DMS53 treated with DMSO at 0.1 percent for 48 hours (cell line): Measurements from ENCODE around the gene UGT1A3.
A peak's percentile ranks its signal among the peaks of the same experiment; 100 is the strongest.
"Not testable (repeated sequence)": the region's sequence is repeated elsewhere in the genome, so short reads cannot be mapped to it uniquely, and the experiment has no call there.

ENCODE experiments used
- DNase-seq: peaks from one replicate; lab custom pipeline; 2025; ENCODE audit not compliant: unreplicated experiment; lab: John Stamatoyannopoulos, UW

The UGT1A3 gene

DNA sequence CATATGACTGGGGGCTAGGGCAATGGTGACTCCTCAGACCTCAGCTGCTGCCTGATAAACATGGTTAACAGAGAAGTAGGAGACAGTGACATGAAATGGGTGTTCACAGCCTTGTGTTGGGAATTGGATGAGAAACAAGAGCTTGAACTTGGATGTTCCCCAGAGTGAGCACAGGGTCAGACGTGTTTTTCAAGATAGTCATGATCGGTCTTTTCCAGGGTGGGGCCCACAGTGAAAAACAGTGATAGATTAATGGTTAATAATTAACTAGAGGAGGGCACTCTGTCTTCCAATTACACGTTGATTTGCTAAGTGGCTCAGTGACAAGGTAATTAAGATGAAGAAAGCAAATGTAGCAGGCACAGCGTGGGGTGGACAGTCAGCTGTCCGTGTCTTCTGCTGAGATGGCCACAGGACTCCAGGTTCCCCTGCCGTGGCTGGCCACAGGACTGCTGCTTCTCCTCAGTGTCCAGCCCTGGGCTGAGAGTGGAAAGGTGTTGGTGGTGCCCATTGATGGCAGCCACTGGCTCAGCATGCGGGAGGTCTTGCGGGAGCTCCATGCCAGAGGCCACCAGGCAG is at the start of gene UGT1A3:
Gene UGT1A3, plus strand, starts transcription at position 320 of the 579 bp plus-strand sequence. Its CDS starts 85 bp downstream, at position 405.
- DNase-seq, result no peak

DNA sequence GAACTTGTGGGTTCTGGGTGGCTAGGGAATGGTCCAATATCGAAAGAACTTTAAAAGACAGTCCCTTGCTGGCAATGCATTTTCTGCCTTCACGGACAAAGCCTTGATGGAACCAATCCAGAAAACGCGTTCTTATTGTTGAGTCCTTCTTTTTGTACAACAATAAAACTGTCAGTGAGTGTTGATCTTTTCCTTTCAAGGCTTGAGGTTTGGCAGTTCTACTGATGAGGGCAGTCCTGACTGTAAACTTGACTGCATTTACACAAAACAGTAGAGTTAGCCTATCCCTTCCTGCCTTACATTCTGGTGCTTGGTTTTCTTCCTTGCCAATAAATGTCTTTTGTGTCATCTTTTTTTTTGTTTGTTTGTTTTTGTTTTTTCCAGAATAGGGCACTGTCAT is 49.6 kb upstream of the UGT1A3 start:
- no peak for DNase-seq

DNA sequence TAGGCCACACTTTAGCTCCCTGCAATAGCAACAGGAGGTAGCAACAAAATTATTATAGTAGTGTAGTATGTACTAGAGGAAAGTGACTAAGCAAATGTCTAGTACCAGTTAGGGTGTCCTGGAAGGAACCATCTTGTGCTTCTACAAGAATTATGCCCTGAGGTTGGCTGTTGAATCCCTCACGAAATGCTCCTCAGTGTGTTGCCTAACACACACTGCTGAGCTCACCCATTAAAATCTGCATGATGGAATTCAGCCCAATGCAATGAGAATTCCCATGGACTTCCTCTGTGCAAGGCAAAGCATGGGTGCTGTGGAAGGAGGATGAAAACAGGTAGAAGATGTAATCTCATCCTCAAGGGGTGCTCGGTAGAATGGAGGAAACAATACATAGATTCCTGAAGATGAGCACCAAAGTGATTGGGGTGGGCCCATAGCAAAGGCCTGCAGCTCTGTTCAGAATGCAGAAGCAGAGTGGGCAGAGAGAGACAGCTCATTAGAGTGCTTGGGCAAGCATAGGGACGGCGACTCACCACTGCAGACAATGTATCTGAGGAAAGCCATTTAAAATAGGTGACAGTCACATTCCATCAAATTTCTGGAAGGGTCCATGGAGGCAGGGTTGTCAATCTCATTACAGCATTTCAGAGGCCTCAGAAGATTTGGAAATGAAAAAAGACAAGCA is 48.3 kb upstream of the UGT1A3 start:
- no peak for DNase-seq

DNA sequence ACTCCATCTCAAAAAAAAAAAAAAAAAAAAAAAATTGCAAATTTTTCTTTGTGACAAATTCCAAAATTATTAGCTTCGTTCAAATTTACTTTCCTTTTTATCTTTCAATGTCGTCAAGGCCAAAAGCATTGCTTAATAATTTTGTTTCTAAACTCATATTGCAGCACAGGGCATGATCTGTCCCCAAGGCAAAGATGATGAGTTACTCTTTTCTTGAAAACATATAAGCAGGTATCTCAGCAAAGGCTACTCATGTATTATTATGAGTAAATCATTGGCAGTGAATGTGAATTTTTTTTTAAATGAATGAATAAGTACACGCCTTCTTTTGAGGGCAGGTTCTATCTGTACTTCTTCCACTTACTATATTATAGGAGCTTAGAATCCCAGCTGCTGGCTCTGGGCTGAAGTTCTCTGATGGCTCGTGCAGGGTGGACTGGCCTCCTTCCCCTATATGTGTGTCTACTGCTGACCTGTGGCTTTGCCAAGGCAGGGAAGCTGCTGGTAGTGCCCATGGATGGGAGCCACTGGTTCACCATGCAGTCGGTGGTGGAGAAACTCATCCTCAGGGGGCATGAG is 47.2 kb upstream of the UGT1A3 start, which contains the start of gene UGT1A7:
Gene UGT1A7, plus strand, starts transcription at position 381 of the 579 bp plus-strand sequence. Its CDS starts 37 bp downstream, at position 418.
- no peak for DNase-seq

DNA sequence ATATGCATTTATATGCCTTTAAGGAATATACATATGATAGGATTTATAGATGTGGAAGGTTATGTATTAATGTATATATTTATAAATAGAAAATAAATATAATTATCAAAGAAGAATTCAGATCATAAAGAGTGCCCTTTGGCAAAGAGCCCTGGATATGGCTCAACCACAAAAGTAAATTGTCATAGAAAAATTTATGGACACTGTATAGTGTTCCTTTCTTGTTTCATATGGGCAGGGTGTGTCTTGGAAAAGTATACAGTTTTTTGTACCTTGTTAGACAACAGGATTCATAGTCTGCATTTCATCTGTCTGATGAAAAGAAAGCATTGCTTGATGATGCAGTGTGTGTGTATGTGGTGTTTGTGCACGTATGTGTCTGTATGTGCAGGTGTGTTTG is 44.2 kb upstream of the UGT1A3 start:
- no peak for DNase-seq

DNA sequence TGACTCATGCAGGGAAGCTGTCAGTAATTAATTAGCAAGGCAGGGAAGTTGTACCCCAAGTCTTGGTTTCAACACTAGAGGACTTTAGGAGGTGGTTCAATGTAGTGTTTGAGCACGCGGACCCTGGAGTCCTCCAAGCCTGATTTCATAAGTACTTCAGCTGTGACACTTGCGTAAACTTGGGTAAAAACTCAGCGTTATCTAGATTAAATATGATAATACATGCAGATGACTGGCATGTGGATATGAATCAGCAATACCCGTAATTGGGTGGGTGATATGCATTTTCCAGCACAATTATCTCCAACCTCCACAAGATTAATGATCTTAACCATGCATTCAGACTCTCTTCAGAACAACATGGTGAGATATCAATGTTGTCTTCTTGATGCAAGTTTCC is 41.9 kb upstream of the UGT1A3 start:
- DNase-seq, result no peak

DNA sequence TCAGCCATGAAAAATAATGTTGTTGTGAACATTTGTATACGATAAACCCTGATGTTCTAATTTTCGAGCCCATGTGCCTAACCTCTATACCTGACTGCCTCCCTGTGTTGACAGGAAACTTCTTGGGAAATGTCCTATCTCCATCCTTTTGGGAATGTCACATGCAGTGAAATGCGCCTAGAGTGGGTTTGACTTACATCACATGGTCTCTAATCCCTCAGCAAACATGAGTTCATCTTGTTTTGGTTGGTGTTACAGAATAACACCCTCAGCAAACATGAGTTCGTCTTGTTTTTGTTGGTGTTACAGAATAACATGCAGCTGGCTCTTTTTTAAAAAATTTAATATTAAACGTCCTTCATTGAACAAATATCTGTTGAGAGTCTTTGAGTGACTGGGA is 40.5 kb upstream of the UGT1A3 start:
- DNase-seq, result peak; percentile 25

DNA sequence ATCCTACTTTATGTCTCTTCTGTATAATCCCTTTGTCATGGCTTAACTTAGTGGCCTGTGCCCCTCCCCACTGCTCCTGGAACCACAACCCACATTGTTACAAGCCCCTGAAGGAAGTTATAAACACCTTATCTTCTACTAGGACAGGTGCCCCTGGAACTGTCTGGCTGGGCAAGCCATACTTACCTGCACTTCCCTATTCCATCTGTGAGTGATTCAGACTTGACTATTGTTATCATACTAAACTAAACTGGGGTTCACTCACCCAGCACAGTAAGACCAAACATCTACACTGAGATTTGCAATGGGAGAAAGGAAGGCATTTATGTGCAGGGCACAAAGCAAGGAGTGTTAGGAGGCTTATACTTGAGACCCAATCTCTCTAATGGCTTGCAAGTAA is 39.8 kb upstream of the UGT1A3 start:
- DNase-seq, result no peak

DNA sequence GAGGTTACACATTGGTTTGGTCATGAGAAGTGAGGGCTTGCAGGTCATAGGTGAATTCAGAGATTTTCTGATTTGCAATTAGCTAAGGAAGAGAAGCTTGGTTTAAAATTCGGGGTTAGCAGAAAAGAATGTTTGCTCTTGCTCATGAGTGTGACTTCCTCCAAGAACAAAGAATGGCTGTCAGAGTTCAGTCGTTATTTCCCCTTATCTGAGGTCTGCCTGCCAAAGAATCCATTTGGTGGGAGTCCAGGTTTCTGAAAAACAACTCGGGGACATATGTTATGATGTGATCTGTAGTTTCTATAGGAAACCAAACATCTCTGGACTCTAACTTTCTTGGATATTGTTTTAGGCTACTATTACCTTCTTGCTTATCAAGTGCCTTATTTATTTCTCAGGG is 39.3 kb upstream of the UGT1A3 start:
- no peak for DNase-seq

DNA sequence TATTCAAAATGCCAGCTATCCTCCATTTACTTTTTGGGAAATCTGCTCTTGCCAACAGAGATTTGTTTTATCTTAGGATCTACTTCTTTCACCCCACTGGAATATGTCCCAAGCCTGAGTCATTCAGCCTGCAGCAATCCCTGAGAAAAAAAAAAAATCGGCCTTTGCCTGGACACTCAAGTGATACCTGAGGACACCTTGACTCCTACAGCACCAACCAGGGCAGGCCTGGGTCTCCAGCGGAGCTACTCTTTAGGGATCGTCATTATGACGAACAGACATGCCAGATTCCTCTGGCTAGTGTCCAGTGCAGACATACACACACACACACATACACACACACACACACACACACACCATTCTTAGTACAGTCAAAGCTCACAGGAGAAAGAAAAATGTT is 38.4 kb upstream of the UGT1A3 start:
- no peak for DNase-seq

DNA sequence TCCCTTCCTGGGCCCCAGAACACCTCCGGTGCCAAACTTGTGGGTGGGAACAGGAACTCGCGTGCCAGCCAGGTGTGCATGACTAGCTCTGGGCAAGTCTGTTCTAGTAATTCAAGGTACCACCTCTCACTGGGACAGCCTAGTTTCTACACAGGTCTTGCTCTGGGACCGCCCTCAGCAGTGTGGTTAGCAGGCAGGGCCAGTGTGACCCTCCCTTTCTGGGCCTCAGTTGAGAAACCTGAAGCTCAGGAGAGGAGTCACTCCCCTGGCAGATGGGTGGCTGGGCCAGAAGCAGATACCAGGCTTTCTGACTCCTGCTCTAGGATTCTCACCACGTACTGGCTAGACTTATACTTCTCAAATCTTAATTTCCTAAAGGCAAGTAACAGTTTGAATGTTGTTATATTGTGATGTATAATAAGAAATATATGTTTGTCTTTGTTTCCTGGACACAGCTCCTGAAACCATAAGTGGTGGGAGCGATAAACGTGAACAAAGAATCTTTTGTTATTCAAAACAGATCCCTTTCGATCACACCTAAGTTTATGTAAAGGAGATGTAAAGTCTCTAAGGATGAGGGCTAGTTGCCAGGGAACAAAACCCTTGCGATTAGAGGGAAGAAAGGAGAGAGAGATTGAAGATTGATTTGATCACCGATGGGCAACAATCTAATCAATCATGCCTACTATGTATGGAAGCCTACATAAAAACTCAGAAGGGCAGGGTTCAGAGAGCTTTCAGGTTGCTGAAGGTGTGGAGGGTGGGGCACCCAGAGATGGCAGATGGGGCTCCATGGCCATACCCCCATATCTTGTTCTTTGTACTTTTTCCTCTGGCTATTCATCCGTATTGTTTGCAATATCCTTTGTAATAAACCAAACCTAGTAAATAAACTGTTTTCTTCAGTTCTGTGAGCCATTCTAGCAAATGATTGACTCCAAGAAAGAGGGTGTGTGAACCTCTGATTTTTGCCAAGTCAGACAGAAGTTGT is 37.1 kb upstream of the UGT1A3 start:
- no peak for DNase-seq

DNA sequence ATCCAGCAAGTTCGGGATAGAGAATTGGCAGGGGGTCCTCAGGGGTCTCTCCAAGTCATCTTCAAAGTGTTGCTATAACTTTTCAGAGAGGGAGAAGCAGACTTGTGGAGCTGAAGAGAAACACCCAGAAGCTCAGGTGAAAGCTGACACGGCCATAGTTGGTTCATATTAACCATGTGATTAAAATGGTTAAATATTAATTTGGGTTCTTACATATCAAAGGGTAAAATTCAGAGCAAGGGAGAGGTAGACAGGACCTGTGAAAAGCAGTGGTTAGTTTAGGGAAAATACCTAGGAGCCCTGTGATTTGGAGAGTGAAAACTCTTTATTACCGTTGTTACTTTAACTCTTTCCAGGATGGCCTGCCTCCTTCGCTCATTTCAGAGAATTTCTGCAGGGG is 36.2 kb upstream of the UGT1A3 start, which contains the start of gene UGT1A6:
Gene UGT1A6, plus strand, starts transcription at position 243 of the 400 bp plus-strand sequence. Its CDS starts 115 bp downstream, at position 358.
- no peak for DNase-seq

DNA sequence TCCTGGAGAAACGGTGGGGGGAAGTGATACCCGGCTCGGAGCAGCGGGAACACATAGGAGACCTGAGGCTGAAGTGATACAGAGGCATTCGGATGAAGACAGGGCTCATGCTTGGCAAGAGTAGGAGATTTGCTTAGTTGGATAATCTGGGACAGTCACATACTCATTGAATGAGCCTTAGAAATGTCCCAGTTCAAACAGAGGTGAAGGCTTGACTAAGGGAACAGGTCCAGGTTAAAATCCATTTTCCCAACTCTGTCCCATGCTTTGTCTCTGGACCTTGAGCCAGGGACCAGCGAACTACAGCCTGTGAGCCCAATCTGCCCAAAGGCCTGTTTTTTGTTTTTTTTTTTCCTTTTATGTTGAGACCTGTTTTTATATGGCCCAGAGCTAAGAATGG is 34.9 kb upstream of the UGT1A3 start:
- no peak for DNase-seq

DNA sequence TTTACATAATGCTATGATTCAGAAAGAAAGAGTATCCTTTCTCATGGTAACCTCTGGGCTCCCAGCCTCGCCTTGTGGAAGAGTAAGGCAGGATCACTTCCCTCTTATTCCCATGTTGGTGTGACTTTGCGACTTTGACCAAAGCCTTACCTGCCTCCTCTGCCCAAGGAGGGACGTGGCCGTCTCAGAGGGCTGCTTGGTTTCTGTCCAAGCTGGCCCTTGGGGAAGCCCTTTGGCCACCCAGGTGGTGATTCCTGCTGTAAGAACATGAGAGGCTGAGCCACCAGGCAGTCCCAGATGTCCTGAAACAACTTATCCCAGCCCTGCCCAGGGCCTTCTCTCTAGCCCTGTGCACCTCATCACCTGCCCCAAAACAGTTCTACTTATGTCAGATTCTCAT is 30.1 kb upstream of the UGT1A3 start:
- no peak for DNase-seq

DNA sequence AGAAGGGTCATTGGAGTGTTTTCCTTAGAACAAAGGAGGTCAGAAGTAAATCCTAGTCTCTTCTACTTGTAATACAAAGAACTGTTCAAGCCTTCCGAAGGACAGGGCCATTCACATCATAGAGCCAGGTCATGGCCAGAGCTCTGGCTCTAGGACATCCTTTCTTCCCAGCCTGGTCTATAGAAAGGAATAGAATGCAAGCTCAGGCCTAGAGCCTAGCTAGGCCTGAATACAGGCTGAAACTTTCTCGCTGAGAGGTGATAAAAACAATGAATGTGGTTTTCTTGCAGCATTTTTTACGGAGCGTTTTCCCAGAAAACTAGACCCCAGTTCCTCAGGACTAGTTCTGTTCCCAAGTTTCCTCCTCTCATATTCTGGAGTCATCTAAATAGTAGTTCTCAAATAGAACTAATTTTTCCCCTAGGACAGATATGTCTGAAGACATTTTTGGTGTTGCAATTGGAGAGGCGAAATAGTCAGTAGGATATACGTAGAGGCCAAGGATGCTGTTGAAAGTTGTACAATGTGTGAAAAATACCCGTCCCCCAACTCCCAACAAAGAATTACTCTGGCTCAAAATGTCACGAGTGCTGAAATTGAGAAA is 29.3 kb upstream of the UGT1A3 start:
- no peak for DNase-seq

DNA sequence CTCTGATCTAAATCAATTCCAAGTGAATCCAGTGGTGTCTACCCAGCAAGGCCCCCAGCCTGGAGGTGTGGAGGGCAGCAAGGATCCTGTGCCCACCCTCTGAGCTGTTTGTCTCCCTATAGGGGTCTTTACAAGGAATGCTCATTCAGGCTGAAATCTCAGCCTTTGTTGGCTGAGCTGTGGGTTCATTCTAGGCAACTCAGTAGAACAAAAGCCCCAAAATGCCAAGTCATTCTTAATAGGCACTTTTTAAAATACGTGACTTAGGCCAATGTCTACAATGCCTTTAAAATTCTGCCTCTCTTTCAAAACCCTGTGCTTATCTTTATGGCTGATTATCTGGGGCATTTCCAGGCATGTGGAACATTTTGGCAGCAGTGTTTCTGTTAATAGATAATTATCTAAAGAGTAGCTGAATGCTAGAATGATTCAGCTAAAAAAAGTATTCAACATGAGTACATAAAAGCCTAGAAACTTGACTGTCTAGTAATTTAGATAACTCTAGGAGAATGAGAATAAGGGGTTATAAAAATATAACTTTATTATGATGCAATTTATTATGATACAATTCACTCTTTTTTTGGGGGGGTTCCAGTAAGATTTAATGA is 28.7 kb upstream of the UGT1A3 start:
- DNase-seq, result no peak

DNA sequence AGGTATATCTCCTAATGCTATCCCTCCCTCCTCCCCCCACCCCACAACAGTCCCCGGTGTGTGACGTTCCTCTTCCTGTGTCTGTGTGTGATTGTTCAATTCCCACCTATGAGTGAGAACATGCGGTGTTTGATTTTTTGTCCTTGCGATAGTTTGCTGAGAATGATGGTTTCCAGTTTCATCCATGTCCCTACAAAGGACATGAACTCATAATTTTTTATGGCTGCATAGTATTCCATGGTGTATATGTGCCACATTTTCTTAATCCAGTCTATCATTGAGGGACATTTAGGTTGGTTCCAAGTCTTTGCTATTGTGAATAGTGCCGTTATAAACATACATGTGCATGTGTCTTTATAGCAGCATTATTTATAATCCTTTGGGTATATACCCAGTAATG is 28.0 kb upstream of the UGT1A3 start:
- not testable (repeated sequence) for DNase-seq

DNA sequence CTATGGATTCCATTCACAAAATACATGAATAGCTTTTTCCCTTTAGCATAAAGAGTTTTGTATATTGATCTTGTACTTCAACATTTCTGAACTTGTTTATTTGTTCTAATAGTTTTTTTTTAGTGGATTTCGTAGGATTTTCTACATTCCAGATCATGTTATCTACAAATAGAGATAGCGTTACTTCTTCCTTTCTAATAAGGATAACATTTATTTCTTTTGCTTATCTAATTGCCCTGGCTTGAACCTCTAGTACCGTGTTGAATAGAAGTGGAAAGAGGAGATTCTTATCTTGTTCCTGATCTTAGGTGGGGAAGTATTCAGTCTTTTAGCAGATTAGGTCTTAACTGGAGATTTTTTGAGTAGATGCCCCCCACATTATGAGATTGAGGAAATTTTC is 26.6 kb upstream of the UGT1A3 start:
- DNase-seq, result no peak

DNA sequence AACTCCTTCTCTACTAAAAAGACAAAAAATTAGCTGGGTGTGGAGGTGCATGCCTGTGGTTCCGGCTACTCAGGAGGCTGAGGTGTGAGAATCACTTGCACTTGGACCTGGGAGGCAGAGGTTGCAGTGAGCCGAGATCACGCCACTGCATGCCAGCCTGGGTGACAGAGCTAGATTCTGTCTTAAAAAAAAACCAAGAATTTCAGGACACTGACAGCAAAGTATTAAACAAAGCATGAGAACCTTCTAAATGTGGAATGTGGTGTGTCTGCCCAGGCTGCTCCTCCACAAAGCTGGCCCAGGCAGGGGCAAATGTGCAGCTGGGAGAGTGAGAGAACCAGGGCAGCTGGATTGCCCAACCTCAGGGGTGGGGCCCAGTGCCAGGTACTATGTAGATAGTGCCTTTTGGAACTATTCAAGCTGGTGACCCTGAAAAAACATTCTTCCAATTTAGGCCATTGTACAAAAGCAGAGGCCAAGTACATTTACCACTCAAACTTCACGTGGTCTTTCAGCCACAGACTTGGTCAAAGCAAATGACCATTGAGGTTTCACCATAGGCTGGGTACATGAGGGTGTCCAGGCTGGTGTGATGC is 22.8 kb upstream of the UGT1A3 start:
- DNase-seq, result no peak

DNA sequence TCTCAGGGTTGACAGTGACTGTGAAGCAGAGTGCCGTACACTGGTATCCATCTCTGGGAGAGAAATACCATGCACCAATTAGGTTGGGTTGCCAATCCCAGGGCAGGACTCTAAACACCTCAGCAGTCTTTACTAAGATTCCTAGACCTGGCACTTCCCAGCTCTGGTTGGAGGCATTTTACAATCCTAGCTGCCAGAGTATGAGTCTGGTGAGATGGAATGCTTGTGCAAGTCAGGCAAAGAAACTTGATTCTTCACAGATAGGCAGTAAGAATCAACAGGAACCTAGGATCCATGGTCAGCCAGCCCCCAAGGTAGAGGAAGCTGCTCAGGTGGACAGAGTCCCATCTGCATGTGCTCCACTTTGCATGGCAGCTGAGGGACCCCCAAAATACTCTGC is 22.1 kb upstream of the UGT1A3 start:
- DNase-seq, result no peak
